Embryonic facial prominence (tissue), 1 donor: ENCODE results near the gene HSPA4.
"Not testable (repeated sequence)": the region's sequence is repeated elsewhere in the genome, so short reads cannot be mapped to it uniquely, and the experiment has no call there.

Source experiments
- DNase-seq: peaks from one replicate; pipeline ENCODE4 v3.0.0-alpha.2; 2016; ENCODE audit errors: extremely low spot score

HSPA4 gene

GRCh38 chr5:133051542-133052316 is at the start of gene HSPA4:
Gene HSPA4 (plus strand): TSS chr5:133052013. CDS start chr5:133052251, 238 bp downstream.
- peak; percentile 98 for DNase-seq

- no peak for DNase-seq
Measured at GRCh38 chr5:133006653-133007052, 45.2 kb upstream of the HSPA4 start.

GRCh38 chr5:133008455-133008854 is 43.4 kb upstream of the HSPA4 start:
- DNase-seq = not testable (repeated sequence)

- DNase-seq = no peak
Measured at GRCh38 chr5:133015466-133015865, 36.3 kb upstream of the HSPA4 start.

GRCh38 chr5:133017964-133018363 is 33.8 kb upstream of the HSPA4 start:
- no peak for DNase-seq

GRCh38 chr5:133019471-133019870 is 32.3 kb upstream of the HSPA4 start:
- not testable (repeated sequence) for DNase-seq

GRCh38 chr5:133025804-133026663 is 25.8 kb upstream of the HSPA4 start, which contains the start of gene ZCCHC10:
Gene ZCCHC10 (minus strand): TSS chr5:133026549. CDS start chr5:133026537, 12 bp downstream.
- peak; percentile 89 for DNase-seq

- DNase-seq = no peak
Measured at GRCh38 chr5:133026664-133027153, 25.1 kb upstream of the HSPA4 start.

- no peak for DNase-seq
Measured at GRCh38 chr5:133029416-133029815, 22.4 kb upstream of the HSPA4 start.

- DNase-seq = no peak
Measured at GRCh38 chr5:133030343-133031005, 21.3 kb upstream of the HSPA4 start.

GRCh38 chr5:133032852-133033742 is 18.7 kb upstream of the HSPA4 start:
- DNase-seq = no peak

- DNase-seq = no peak
Measured at GRCh38 chr5:133034064-133034463, 17.7 kb upstream of the HSPA4 start.

- no peak for DNase-seq
Measured at GRCh38 chr5:133035224-133035623, 16.6 kb upstream of the HSPA4 start.

- DNase-seq = not testable (repeated sequence)
Measured at GRCh38 chr5:133036677-133037076, 15.1 kb upstream of the HSPA4 start.

GRCh38 chr5:133041157-133041784 is 10.5 kb upstream of the HSPA4 start:
- DNase-seq = no peak

- DNase-seq = no peak
Measured at GRCh38 chr5:133041910-133042309, 9.9 kb upstream of the HSPA4 start.

- not testable (repeated sequence) for DNase-seq
Measured at GRCh38 chr5:133046560-133046959, 5.3 kb upstream of the HSPA4 start.

GRCh38 chr5:133047404-133047803 is 4.4 kb upstream of the HSPA4 start:
- no peak for DNase-seq

- DNase-seq = no peak
Measured at GRCh38 chr5:133048993-133049725, 2.7 kb upstream of the HSPA4 start.

GRCh38 chr5:133049726-133050048 is 2.1 kb upstream of the HSPA4 start:
- DNase-seq = no peak
